AG04450 (cell line): ENCODE data around the gene SWI5. TPM values are rescaled to one million over a fixed set of nuclear protein-coding genes. Genes with fewer than 3 reads are reported as not detected.
"Not testable (repeated sequence)": the region's sequence is repeated elsewhere in the genome, so short reads cannot be mapped to it uniquely, and the experiment has no call there.

Experiments used
- CTCF ChIA-PET: fragments of 300-600, 350-600 bp; formaldehyde crosslinking; extraction: SDS; loops from one replicate; lab custom pipeline; 2022; ENCODE audit warnings: antibody characterized with exemption, inconsistent platforms; lab: Charles Lee
- POLR2A ChIA-PET: fragments of 350-600 bp; formaldehyde crosslinking; extraction: SDS; loops from one replicate; lab custom pipeline; 2021; ENCODE audit warnings: antibody characterized with exemption, inconsistent platforms; lab: Yijun Ruan, JAX
- DNase-seq: peaks from one replicate; pipeline ENCODE4 v3.0.0-alpha.2; 2011; ENCODE audit warnings: low read depth, low spot score
- H3K27ac ChIP-seq: one replicate; pipeline ENCODE4 v1.5.1; 2012; ENCODE audit warnings: low read depth, low read length, control low read depth
- H3K27me3 ChIP-seq: one replicate; pipeline ENCODE4 v1.6.0; 2012; ENCODE audit warnings: low read length; ENCODE audit not compliant: control insufficient read depth, insufficient read depth
- H3K4me3 ChIP-seq: 2 replicates; pipeline ENCODE4 v1.5.1; 2011; ENCODE audit warnings: mild to moderate bottlenecking, low read depth, low read length, control low read depth
- H3K9me3 ChIP-seq: 2 replicates; pipeline ENCODE4 v1.5.1; 2012; ENCODE audit warnings: low read length; ENCODE audit not compliant: control insufficient read depth, insufficient read depth
- polyA minus RNA-seq: library from RNA; depleted of rRNA, polyadenylated mRNA; stranded (reverse); fragments of >200 nt; gene quantifications from 2 replicates; pipeline ENCODE4 v1.2.3, GENCODE V29; 2011; rRNA and poly(A)+ RNA removed
- polyA plus RNA-seq: library from polyadenylated mRNA; depleted of rRNA; stranded (reverse); fragments of >200 nt; gene quantifications from 2 replicates; pipeline ENCODE4 v1.2.3, GENCODE V29; 2011; rRNA removed
- TF ChIP-seq, protein P1 (sequence below): IDR thresholded peaks from 2 replicates; pipeline ENCODE4 v1.5.1; 2011; ENCODE audit warnings: low read depth, low read length, control low read depth, inconsistent platforms

SWI5 gene
- polyA plus RNA-seq (72.2 and 75.8 TPM in 2 replicates), polyA minus RNA-seq (18.7 and 20.0 TPM in 2 replicates)

DNA sequence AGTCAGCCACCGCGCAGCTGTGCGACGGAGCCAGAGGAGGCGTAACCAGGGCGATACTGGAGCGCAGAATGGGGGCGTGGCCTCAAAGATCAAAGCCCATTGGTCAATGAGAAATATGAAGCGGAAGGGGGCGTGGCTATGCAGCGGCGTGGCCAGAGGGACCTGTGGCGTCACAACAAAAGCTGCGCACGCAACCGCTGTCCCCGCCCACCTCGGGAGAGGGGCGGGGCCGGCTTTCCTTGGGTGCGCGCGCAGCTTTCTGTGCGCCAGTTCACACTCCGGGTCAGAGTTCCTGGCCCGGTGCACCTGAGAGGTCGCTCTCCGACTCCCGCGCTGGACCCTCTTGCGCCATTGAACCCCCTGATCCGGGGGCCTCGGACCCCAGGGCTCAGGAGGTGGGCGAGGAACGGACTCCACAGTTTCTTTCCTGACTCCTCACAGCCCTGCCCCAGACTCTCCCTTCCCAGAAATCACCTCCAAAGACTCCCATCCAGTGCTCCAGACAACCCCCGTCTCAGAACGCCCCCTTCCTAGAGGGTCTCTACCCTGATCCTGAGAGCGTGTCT lies at the start of gene SWI5:
Gene SWI5 (plus strand): TSS at position 269 of the 566 bp plus-strand sequence.
- peaks cover 3% of the 10 kb centered on the region; the same call in 1 of the 2 replicates for H3K9me3 ChIP-seq
- TF ChIP-seq, protein P1, sequence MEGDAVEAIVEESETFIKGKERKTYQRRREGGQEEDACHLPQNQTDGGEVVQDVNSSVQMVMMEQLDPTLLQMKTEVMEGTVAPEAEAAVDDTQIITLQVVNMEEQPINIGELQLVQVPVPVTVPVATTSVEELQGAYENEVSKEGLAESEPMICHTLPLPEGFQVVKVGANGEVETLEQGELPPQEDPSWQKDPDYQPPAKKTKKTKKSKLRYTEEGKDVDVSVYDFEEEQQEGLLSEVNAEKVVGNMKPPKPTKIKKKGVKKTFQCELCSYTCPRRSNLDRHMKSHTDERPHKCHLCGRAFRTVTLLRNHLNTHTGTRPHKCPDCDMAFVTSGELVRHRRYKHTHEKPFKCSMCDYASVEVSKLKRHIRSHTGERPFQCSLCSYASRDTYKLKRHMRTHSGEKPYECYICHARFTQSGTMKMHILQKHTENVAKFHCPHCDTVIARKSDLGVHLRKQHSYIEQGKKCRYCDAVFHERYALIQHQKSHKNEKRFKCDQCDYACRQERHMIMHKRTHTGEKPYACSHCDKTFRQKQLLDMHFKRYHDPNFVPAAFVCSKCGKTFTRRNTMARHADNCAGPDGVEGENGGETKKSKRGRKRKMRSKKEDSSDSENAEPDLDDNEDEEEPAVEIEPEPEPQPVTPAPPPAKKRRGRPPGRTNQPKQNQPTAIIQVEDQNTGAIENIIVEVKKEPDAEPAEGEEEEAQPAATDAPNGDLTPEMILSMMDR, result no peak
- no peaks in the 10 kb centered on the region for H3K27me3 ChIP-seq
- DNase-seq, result peak; percentile 99
- H3K27ac ChIP-seq, result peak within 1 kb of the TSS; percentile 87
- POLR2A ChIA-PET, result interaction anchor here (0.6 to 1.6 kb wide), 10 partner anchors 9 to 60 kb away, joined by 3 to 12 read pairs (median 5); no protein-coding TSS in a partner anchor
- peak within 1 kb of the TSS; percentile 90 for H3K4me3 ChIP-seq
- CTCF ChIA-PET, result interaction anchor here (1.2 kb wide), 1 partner anchor 19 kb away, joined by 3 read pairs; no protein-coding TSS in a partner anchor

DNA sequence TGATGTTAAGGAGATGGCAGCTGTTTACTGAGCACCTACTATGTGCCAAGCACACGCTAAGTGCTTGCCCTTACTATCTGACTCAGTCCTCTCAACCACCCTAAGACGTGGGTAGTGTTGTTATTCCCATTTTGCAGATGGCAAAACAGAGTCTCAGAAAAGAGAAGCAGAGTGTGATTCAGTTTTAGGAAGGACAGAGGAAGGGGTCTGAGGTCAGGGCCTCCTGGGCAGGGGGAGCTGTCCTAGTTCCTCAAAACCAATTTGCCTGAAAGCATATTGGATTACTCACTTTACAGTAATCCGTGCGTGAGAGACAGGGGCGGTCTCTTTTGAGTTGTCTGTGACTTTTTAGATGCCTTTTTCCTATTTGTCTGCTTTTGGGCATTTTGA lies 49.7 kb upstream of the SWI5 start:
- ChIA-PET POLR2A (no interaction called here), CTCF (interaction anchor here (0.5 kb wide), 1 partner anchor 19 kb away, joined by 5 read pairs; no protein-coding TSS in a partner anchor)
- TF ChIP-seq, protein P1, result no peak
- H3K27ac ChIP-seq, result no peak overlapping the region
- no peak overlapping the region for H3K4me3 ChIP-seq
- no peak for DNase-seq
- no peaks in the 10 kb centered on the region; the same call in 1 of the 2 replicates for H3K9me3 ChIP-seq
- no peaks in the 10 kb centered on the region for H3K27me3 ChIP-seq

DNA sequence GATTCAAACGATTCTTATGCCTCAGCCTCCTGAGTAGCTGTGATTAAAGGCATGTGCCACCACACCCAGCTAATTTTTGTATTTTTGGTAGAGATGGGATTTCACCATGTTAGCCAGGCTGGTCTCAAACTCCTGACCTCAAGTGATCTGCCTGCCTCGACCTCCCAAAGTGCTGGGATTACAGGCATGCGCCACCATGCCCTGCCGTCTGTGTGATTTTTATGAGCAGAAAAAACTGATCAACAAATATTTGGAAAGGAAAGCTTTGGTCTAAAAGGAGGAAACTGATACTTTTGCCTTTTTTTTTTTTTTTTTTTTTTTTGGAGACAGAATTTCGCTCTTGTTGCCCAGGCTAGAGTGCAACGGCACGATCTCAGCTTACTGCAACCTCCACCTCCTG lies 45.2 kb upstream of the SWI5 start:
- H3K4me3 ChIP-seq, CTCF ChIA-PET, H3K27ac ChIP-seq, H3K9me3 ChIP-seq, DNase-seq, H3K27me3 ChIP-seq: not testable (repeated sequence)
- POLR2A ChIA-PET, result interaction anchor here (0.6 to 1.2 kb wide), 2 partner anchors 12 to 14 kb away, joined by 3 to 5 read pairs; no protein-coding TSS in a partner anchor

DNA sequence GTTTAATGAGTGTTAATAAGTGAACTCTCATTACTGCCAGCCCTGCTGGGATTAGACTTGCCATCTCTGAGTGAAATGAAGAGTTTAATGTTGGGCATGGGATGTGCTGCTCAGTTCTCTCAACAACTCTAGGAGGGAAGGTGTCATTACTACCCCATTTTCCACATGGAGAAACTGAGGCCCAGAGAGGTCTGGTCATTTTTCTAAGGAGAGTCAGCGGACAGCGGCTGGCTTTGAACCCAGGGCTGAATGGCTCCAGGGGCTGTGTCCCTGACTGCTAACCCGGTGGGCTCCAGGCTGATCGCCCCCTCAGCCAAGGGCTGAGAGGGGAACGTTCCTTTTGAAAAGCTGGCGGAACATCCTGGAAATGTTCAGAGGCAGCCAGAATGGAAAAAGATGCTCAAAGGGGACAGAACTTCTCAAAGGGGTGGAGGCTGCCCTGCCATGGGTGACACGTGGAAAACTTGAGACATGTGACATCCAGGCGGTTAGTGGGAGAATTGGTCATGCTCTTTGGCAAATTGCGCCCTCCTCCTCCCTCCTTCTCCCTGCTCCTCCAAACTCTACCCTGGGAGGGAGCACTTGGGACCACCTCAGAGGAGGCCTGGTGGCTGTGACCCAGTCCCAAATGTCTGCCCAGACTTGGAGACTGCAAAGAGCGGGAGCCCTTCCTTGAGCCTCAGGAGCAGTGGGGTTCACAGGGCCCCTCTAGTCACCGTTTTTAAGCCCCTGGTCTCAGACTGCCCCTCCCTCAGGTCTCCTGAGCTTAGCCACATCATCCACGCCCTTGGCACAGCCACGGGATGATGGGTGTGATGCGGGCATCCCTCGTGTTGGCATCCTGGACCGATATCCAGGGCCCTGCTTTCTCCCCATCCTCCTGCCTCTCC lies 44.2 kb upstream of the SWI5 start:
- H3K4me3 ChIP-seq, result no peak overlapping the region
- H3K9me3 ChIP-seq, result no peaks in the 10 kb centered on the region
- no peak overlapping the region for H3K27ac ChIP-seq
- TF ChIP-seq, protein P1, result no peak
- ChIA-PET POLR2A (interaction anchor here (1.2 to 1.6 kb wide), 2 partner anchors 13 kb away, joined by 5 to 6 read pairs; no protein-coding TSS in a partner anchor), CTCF (no interaction called here)
- H3K27me3 ChIP-seq, result no peaks in the 10 kb centered on the region
- no peak for DNase-seq

DNA sequence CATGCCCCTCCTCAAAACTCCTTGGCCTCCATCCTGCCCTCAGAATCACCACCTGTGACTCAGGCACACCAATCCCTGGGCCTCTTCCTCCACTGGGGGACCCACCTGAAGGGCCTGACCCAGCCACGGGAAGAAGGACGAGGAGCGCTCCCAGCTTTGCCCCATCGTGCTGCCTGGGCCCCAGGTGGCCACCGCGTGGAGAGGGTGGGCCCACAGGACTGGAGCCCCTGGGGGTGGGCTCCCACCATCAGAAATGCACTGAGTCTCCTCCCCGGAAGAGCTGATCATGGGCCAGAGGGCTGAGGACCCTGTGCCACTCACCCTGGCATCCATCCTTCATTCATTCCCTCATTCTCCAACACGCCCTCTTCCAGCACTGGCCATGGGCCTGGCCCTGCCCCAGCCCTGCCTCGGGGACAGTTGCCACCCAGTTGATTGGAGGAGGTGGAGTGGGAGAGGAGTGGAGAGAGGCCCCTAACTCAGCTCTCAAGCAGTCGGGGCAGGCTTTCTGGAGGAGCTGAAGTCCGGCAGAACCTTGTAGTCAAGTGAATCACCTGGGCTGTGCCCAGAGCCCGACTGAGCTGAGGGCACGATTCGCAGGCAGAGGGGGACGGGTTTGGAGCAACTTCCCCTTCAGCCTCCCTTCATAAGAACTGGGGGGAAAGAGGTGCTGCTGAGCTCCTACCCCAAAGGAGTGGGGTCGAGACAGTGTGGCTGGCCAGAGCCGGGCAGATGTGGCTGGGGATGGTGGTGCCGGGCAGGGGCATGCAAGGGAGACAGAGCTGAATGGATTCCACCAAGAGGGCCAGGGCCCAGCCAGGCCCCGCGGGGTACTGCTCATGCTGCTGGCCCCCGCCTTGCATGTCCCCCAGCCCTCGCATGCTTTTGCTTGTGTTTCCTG lies 43.3 kb upstream of the SWI5 start:
- no peak for DNase-seq
- H3K4me3 ChIP-seq, result no peak overlapping the region
- TF ChIP-seq, protein P1, result no peak
- H3K27me3 ChIP-seq, result no peaks in the 10 kb centered on the region
- H3K27ac ChIP-seq, result no peak overlapping the region
- H3K9me3 ChIP-seq, result no peaks in the 10 kb centered on the region
- POLR2A ChIA-PET, result interaction anchor here (1.6 kb wide), 1 partner anchor 12 kb away, joined by 6 read pairs; no protein-coding TSS in a partner anchor
- CTCF ChIA-PET, result no interaction called here
